K562 (cell line): ENCODE data around the gene DYNLT4. TPM values are rescaled to one million over a fixed set of nuclear protein-coding genes. Genes with fewer than 3 reads are reported as not detected.

ENCODE experiments used
- BRD9 ChIP-seq: fragments of 450-650 bp; IDR thresholded peaks from 2 replicates; pipeline ENCODE4 v1.6.1; 2018; ENCODE audit warnings: low read depth; ENCODE audit not compliant: partially characterized antibody
- CHD4 ChIP-seq: fragments of 200-600 bp; sonication (generic); IDR thresholded peaks from 3 replicates; pipeline ENCODE4 v1.6.1; 2012; ENCODE audit warnings: low read depth, mild to moderate bottlenecking, mixed read lengths, low read length, inconsistent platforms; ENCODE audit not compliant: insufficient read depth, insufficient replicate concordance, poor library complexity, severe bottlenecking
- E2F3 ChIP-seq: fragments of 250-450 bp; sonication (Bioruptor Pico); IDR thresholded peaks from 2 replicates; pipeline ENCODE4 v1.4.0; 2020; ENCODE audit warnings: mild to moderate bottlenecking
- GABPB2 ChIP-seq: fragments of 250-450 bp; sonication (Bioruptor Pico); conservative IDR thresholded peaks from 2 replicates; pipeline ENCODE4 v1.5.1; 2021; ENCODE audit warnings: mild to moderate bottlenecking
- KAT8 ChIP-seq: fragments of 450-650 bp; IDR thresholded peaks from 2 replicates; pipeline ENCODE4 v1.6.1; 2016; ENCODE audit warnings: low read depth, mild to moderate bottlenecking
- MBD2 ChIP-seq: sonication (generic); IDR thresholded peaks from 2 replicates; pipeline ENCODE4 v1.6.1; 2016; ENCODE audit warnings: low read depth, borderline replicate concordance
- MTA3 ChIP-seq: fragments of 450-650 bp; formaldehyde crosslinking; IDR thresholded peaks from 2 replicates; pipeline ENCODE4 v1.6.1; 2017; ENCODE audit warnings: mild to moderate bottlenecking, borderline replicate concordance
- RB1 ChIP-seq: fragments of 450-650 bp; IDR thresholded peaks from 2 replicates; pipeline ENCODE4 v1.6.1; 2017; ENCODE audit warnings: low read depth, mild to moderate bottlenecking
- TSHZ1 ChIP-seq: fragments of 250-450 bp; sonication (Bioruptor Pico); IDR thresholded peaks from 2 replicates; pipeline ENCODE4 v1.4.0; 2020; ENCODE audit warnings: mild to moderate bottlenecking, moderate library complexity
- YBX1 ChIP-seq: fragments of 450-650 bp; IDR thresholded peaks from 2 replicates; pipeline ENCODE4 v1.7.1; 2016; ENCODE audit warnings: mild to moderate bottlenecking
- ZNF41 ChIP-seq: fragments of 250-450 bp; sonication (Bioruptor Pico); conservative IDR thresholded peaks from 2 replicates; pipeline ENCODE4 v1.4.0; 2020; ENCODE audit warnings: mild to moderate bottlenecking
- ZNF699 ChIP-seq: fragments of 250-450 bp; sonication (Bioruptor Pico); IDR thresholded peaks from 2 replicates; pipeline ENCODE4 v1.8.0; 2021; ENCODE audit warnings: mild to moderate bottlenecking, moderate library complexity; ENCODE audit not compliant: insufficient replicate concordance
- ZNF707 ChIP-seq: fragments of 250-450 bp; sonication (Bioruptor Pico); conservative IDR thresholded peaks from 2 replicates; pipeline ENCODE4 v1.8.0; 2022; ENCODE audit warnings: inconsistent platforms, mild to moderate bottlenecking, moderate library complexity
- polyA plus RNA-seq, 8 experiments: library from polyadenylated mRNA; depleted of rRNA in 4 of 8; stranded (reverse) in 5 of 8; unstranded in 3 of 8; fragments of >200 nt; fragmentation: Nextera tagmentation in 2 of 8; fragmentation: Illumina TruSeq in 1 of 8; extraction: Ambion mirVana in 2 of 8; extraction: Trizol in 1 of 8; gene quantifications; 2 replicates each; pipeline versions ENCODE4 v1.2.1 to v1.2.3, GENCODE V29; 2011 to 2014; ENCODE audit warnings: inconsistent platforms in 1 of 8, missing spikeins in 1 of 8
- total RNA-seq, 7 experiments: library from RNA; depleted of rRNA in 6 of 7; stranded (reverse); fragments of >200 nt in 6 of 7; fragmentation: Illumina TruSeq in 2 of 7; extraction: Trizol in 2 of 7; gene quantifications; 2 replicates each; pipeline versions ENCODE4 v1.2.1 to v1.2.3, GENCODE V29; 2011 to 2021; ENCODE audit warnings: low replicate concordance in 1 of 7
- TF ChIP-seq, protein P1 (sequence below): IDR thresholded peaks from 2 replicates; pipeline ENCODE4 v1.6.1; 2016; ENCODE audit warnings: missing genetic modification characterization, missing compliant biosample characterization
- TF ChIP-seq, protein P2 (sequence below): IDR thresholded peaks from 2 replicates; pipeline ENCODE4 v1.6.1; 2011; ENCODE audit warnings: borderline replicate concordance, low read depth, mild to moderate bottlenecking, moderate library complexity, low read length; ENCODE audit not compliant: insufficient read depth, poor library complexity, severe bottlenecking
- TF ChIP-seq, protein P3 (sequence below): fragments of 450-650 bp; IDR thresholded peaks from 2 replicates; pipeline ENCODE4 v1.6.1; 2017; ENCODE audit warnings: antibody characterized with exemption, mild to moderate bottlenecking

Gene DYNLT4
- total and polyA plus RNA-seq, 9 of the 15 experiments (the other 6 are each of a cell fraction or from before 2014, with no cell fraction given), result 0.29 to 0.73 TPM; not detected in 7

DNA sequence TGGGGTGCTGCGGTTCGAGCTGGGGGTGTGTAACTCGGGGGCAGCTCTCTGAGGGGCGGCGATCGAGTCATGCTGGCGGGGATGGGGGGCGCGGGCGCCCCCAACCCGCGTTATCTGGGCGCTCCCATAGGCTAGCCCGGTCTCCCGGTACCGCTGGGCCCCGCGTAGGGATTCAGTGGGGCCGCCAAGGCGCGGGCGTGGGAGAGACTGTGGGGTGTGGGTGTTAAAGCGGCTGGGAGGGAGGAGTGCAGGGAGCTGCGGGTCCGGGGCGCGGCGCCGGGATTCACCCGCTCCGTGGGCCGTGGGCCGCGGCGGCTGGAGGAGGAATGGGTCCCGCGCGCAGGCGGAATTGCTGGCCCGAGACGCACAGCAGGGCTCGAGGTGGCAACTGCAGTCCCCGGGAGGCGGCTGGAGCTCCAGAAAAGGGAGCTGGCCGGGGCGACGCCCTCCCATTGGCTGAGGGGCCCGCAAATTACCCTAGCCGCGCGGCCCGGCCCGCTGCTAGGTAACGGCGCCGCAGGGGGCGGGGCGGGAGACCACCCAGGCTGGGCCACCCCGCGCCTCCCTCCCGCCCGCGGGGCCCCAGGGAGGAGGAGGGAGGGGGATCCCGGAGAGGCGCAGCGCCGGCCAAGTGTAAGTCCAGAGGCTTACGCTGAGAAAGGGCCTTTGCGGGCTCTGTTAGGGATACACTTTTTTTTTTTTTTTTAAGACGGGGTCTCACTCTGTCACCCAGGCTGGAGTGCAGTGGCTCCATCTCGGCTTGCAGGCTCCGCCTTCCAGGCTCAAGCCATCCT lies 35.9 kb upstream of the DYNLT4 start, which contains the start of gene PTCH2 (continued):
- TF ChIP-seq, protein P1, sequence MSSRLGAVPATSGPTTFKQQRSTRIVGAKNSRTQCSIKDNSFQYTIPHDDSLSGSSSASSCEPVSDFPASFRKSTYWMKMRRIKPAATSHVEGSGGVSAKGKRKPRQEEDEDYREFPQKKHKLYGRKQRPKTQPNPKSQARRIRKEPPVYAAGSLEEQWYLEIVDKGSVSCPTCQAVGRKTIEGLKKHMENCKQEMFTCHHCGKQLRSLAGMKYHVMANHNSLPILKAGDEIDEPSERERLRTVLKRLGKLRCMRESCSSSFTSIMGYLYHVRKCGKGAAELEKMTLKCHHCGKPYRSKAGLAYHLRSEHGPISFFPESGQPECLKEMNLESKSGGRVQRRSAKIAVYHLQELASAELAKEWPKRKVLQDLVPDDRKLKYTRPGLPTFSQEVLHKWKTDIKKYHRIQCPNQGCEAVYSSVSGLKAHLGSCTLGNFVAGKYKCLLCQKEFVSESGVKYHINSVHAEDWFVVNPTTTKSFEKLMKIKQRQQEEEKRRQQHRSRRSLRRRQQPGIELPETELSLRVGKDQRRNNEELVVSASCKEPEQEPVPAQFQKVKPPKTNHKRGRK (tag), result no peak
- TF ChIP-seq ZNF41 (CRISPR knock-in tag), result no peak
- no peak for TF ChIP-seq GABPB2 (CRISPR knock-in tag)
- no peak for TF ChIP-seq YBX1
- TF ChIP-seq ZNF699 (CRISPR knock-in tag), result no peak
- TF ChIP-seq, protein P2, sequence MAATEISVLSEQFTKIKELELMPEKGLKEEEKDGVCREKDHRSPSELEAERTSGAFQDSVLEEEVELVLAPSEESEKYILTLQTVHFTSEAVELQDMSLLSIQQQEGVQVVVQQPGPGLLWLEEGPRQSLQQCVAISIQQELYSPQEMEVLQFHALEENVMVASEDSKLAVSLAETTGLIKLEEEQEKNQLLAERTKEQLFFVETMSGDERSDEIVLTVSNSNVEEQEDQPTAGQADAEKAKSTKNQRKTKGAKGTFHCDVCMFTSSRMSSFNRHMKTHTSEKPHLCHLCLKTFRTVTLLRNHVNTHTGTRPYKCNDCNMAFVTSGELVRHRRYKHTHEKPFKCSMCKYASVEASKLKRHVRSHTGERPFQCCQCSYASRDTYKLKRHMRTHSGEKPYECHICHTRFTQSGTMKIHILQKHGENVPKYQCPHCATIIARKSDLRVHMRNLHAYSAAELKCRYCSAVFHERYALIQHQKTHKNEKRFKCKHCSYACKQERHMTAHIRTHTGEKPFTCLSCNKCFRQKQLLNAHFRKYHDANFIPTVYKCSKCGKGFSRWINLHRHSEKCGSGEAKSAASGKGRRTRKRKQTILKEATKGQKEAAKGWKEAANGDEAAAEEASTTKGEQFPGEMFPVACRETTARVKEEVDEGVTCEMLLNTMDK, result no peak
- no peak for TF ChIP-seq KAT8
- no peak for TF ChIP-seq BRD9
- no peak for TF ChIP-seq ZNF707 (CRISPR knock-in tag)
- TF ChIP-seq MBD2, result no peak
- TF ChIP-seq, protein P3, sequence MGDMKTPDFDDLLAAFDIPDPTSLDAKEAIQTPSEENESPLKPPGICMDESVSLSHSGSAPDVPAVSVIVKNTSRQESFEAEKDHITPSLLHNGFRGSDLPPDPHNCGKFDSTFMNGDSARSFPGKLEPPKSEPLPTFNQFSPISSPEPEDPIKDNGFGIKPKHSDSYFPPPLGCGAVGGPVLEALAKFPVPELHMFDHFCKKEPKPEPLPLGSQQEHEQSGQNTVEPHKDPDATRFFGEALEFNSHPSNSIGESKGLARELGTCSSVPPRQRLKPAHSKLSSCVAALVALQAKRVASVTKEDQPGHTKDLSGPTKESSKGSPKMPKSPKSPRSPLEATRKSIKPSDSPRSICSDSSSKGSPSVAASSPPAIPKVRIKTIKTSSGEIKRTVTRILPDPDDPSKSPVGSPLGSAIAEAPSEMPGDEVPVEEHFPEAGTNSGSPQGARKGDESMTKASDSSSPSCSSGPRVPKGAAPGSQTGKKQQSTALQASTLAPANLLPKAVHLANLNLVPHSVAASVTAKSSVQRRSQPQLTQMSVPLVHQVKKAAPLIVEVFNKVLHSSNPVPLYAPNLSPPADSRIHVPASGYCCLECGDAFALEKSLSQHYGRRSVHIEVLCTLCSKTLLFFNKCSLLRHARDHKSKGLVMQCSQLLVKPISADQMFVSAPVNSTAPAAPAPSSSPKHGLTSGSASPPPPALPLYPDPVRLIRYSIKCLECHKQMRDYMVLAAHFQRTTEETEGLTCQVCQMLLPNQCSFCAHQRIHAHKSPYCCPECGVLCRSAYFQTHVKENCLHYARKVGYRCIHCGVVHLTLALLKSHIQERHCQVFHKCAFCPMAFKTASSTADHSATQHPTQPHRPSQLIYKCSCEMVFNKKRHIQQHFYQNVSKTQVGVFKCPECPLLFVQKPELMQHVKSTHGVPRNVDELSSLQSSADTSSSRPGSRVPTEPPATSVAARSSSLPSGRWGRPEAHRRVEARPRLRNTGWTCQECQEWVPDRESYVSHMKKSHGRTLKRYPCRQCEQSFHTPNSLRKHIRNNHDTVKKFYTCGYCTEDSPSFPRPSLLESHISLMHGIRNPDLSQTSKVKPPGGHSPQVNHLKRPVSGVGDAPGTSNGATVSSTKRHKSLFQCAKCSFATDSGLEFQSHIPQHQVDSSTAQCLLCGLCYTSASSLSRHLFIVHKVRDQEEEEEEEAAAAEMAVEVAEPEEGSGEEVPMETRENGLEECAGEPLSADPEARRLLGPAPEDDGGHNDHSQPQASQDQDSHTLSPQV, result no peak
- no peak for TF ChIP-seq E2F3 (CRISPR knock-in tag)
- TF ChIP-seq RB1, result peak; percentile 64; the same call in 1 of the 2 replicates
- TF ChIP-seq CHD4, result no peak
- no peak for TF ChIP-seq MTA3
- TF ChIP-seq TSHZ1, result no peak
